Small intestine (tissue), 7 donors: ENCODE results near the gene SUMF1. TPM values are rescaled to one million over a fixed set of nuclear protein-coding genes. Genes with fewer than 3 reads are reported as not detected.
"Not testable (repeated sequence)": the region's sequence is repeated elsewhere in the genome, so short reads cannot be mapped to it uniquely, and the experiment has no call there.

Experiments
- DNase-seq, 2 donors: peaks; one replicate each; pipeline versions ENCODE4 v3.0.0 to v3.0.0-alpha.2; 2013
- FAIRE-seq: peaks from 2 replicates; lab custom pipeline; 2012; peaks lifted over from hg19 to GRCh38; lab: Jason Lieb, UNC
- H3K27ac ChIP-seq, 3 donors: one replicate each; pipeline ENCODE4 v1.5.1; 2013; ENCODE audit warnings: low read length in 2 of 3, mild to moderate bottlenecking in 2 of 3, control low read depth in 1 of 3, inconsistent platforms in 1 of 3, low read depth in 1 of 3, moderate library complexity in 1 of 3
- H3K27me3 ChIP-seq, 3 donors: one replicate each; pipeline ENCODE4 v1.6.1; 2013; ENCODE audit warnings: low read length in 3 of 3, inconsistent platforms in 1 of 3; ENCODE audit not compliant: control insufficient read depth in 3 of 3, insufficient read depth in 3 of 3
- H3K36me3 ChIP-seq, 3 donors: one replicate each; pipeline ENCODE4 v1.6.1; 2013; ENCODE audit warnings: low read length in 3 of 3, inconsistent platforms in 1 of 3, low read depth in 1 of 3, mild to moderate bottlenecking in 1 of 3, moderate library complexity in 1 of 3; ENCODE audit not compliant: control insufficient read depth in 3 of 3, insufficient read depth in 2 of 3
- H3K4me1 ChIP-seq, 3 donors: one replicate each; pipeline ENCODE4 v1.6.1; 2013; ENCODE audit warnings: low read length in 2 of 3, inconsistent platforms in 1 of 3, low read depth in 1 of 3, mild to moderate bottlenecking in 1 of 3, moderate library complexity in 1 of 3; ENCODE audit not compliant: control insufficient read depth in 3 of 3, insufficient read depth in 2 of 3
- H3K4me3 ChIP-seq, 3 donors: one replicate each; pipeline ENCODE4 v1.5.1; 2013; ENCODE audit warnings: low read length in 3 of 3, control low read depth in 1 of 3, inconsistent platforms in 1 of 3, low read depth in 1 of 3, mild to moderate bottlenecking in 1 of 3, moderate library complexity in 1 of 3
- H3K9me3 ChIP-seq, 2 donors: one replicate each; pipeline ENCODE4 v1.6.1; 2013; ENCODE audit warnings: low read depth in 1 of 2, low read length in 1 of 2; ENCODE audit not compliant: control insufficient read depth in 2 of 2, insufficient read depth in 1 of 2
- WGBS, 3 donors: extraction: QIAGEN DNeasy Blood & Tissue Kit; methylation state at CpG; one replicate each; pipeline ENCODE4 v1.1.7; 2013; 5-methylcytosine and 5-hydroxymethylcytosine counted together
- polyA plus RNA-seq, 4 donors: library from polyadenylated mRNA; stranded (reverse) in 3 of 4; unstranded in 1 of 4; fragments of 200-250 nt in 3 of 4; fragments of 120-200 nt in 1 of 4; gene quantifications; one replicate each; pipeline versions ENCODE4 v1.2.1 to v1.2.3, GENCODE V29; 2013
- donor health status: healthy with polysubstance abuse.
- donor health status: control.
- donor health status: control.
- donor health status: Bipolar disorder and iron deficiency.
- donor health status: healthy.

The SUMF1 gene
- polyA plus RNA-seq, 4 donors, result 3.8 to 39.0 (median 14.4) TPM

GRCh38 chr3:4336850-4337546, 130.1 kb downstream of the SUMF1 start:
- DNase-seq, result no peak
- Histone ChIP-seq H3K4me3 (no peak overlapping the region), H3K9me3 (peaks cover 0 to 4% of the 10 kb centered on the region in 2 donors), H3K36me3 (peaks cover 0 to 4% (median 0%) of the 10 kb centered on the region in 3 donors), H3K27me3 (no peaks in the 10 kb centered on the region), H3K4me1 (no peaks in the 10 kb centered on the region), H3K27ac (no peak overlapping the region)
- WGBS, 3 donors, result 52 to 82% (median 80%) methylated on average over 3 of the region's 3 CpGs
- no peak for FAIRE-seq

GRCh38 chr3:4335840-4336562, 131.1 kb downstream of the SUMF1 start:
- DNase-seq (no peak), FAIRE-seq (no peak)
- Histone ChIP-seq H3K4me1 (no peaks in the 10 kb centered on the region), H3K27me3 (no peaks in the 10 kb centered on the region), H3K9me3 (peaks cover 0 to 4% of the 10 kb centered on the region in 2 donors), H3K4me3 (no peak overlapping the region), H3K36me3 (peaks cover 0 to 4% (median 0%) of the 10 kb centered on the region in 3 donors), H3K27ac (no peak overlapping the region)
- 59 to 77% (median 74%) methylated on average over 5 of the region's 5 CpGs for WGBS, 3 donors

- no peak for FAIRE-seq
- Histone ChIP-seq H3K27ac (no peak overlapping the region), H3K36me3 (peaks cover 0 to under 1% (median 0%) of the 10 kb centered on the region in 3 donors), H3K27me3 (no peaks in the 10 kb centered on the region), H3K9me3 (peaks cover 0 to 5% of the 10 kb centered on the region in 2 donors), H3K4me3 (no peak overlapping the region), H3K4me1 (no peaks in the 10 kb centered on the region)
- DNase-seq, result no peak
- WGBS, 3 donors, result 33 to 49% (median 36%) methylated on average over 1 of the region's 1 CpG
Measured at GRCh38 chr3:4334548-4334947, 132.5 kb downstream of the SUMF1 start.

- FAIRE-seq (no peak), DNase-seq (no peak)
- H3K4me1 ChIP-seq, result no peaks in the 10 kb centered on the region
- no peaks in the 10 kb centered on the region for H3K36me3 ChIP-seq
- no peak overlapping the region for H3K27ac ChIP-seq
- H3K27me3 ChIP-seq, result no peaks in the 10 kb centered on the region
- peaks cover 1 to 19% of the 10 kb centered on the region in 2 donors for H3K9me3 ChIP-seq
- WGBS, 3 donors, result 84 to 88% (median 87%) methylated on average over 3 of the region's 3 CpGs
- no peak overlapping the region for H3K4me3 ChIP-seq
Measured at GRCh38 chr3:4332991-4333390, 134.1 kb downstream of the SUMF1 start.

GRCh38 chr3:4332574-4332973, 134.5 kb downstream of the SUMF1 start:
- Histone ChIP-seq H3K9me3 (peaks cover 1 to 22% of the 10 kb centered on the region in 2 donors), H3K4me1 (no peaks in the 10 kb centered on the region), H3K27me3 (no peaks in the 10 kb centered on the region), H3K36me3 (no peaks in the 10 kb centered on the region), H3K4me3 (no peak overlapping the region), H3K27ac (no peak overlapping the region)
- DNase-seq (no peak), FAIRE-seq (no peak)
- 88 to 98% (median 94%) methylated on average over 3 of the region's 3 CpGs for WGBS, 3 donors

GRCh38 chr3:4332111-4332510, 135.0 kb downstream of the SUMF1 start:
- Histone ChIP-seq H3K27ac (no peak overlapping the region), H3K36me3 (no peaks in the 10 kb centered on the region), H3K4me1 (no peaks in the 10 kb centered on the region), H3K27me3 (no peaks in the 10 kb centered on the region), H3K9me3 (peaks cover 1 to 22% of the 10 kb centered on the region in 2 donors), H3K4me3 (no peak overlapping the region)
- DNase-seq (no peak), FAIRE-seq (no peak)
- WGBS, 3 donors, result 97 to 98% (median 97%) methylated on average over 1 of the region's 1 CpG

- H3K27me3 ChIP-seq, H3K4me1 ChIP-seq, H3K4me3 ChIP-seq, H3K27ac ChIP-seq, DNase-seq, H3K36me3 ChIP-seq, FAIRE-seq: not testable (repeated sequence)
- H3K9me3 ChIP-seq, result peaks cover 1 to 25% of the 10 kb centered on the region in 2 donors
Measured at GRCh38 chr3:4329806-4330205, 137.3 kb downstream of the SUMF1 start.

GRCh38 chr3:4326868-4327267, 140.2 kb downstream of the SUMF1 start:
- no peaks in the 10 kb centered on the region for H3K4me1 ChIP-seq
- peaks cover 1 to 21% of the 10 kb centered on the region in 2 donors for H3K9me3 ChIP-seq
- DNase-seq (no peak), FAIRE-seq (no peak)
- 97 to 98% (median 97%) methylated on average over 1 of the region's 1 CpG for WGBS, 3 donors
- H3K27me3 ChIP-seq, result no peaks in the 10 kb centered on the region
- H3K27ac ChIP-seq, result no peak overlapping the region
- no peaks in the 10 kb centered on the region for H3K36me3 ChIP-seq
- H3K4me3 ChIP-seq, result no peak overlapping the region
